GM12878 (cell line): ENCODE data around the gene LIPN. TPM values are rescaled to one million over a fixed set of nuclear protein-coding genes. Genes with fewer than 3 reads are reported as not detected.

Source experiments
- ATAC-seq: fragments of 200-7000 bp; cut with Tn5 transposase; 3 replicates; pipeline ENCODE4 v1.9.1; 2020; ENCODE audit warnings: mild to moderate bottlenecking, moderate library complexity
- BruUV-seq: library from RNA; stranded (reverse); fragments of 400-500 nt; replicated peaks from 2 replicates; lab custom pipeline; 2021; lab: Mats Ljungman, UMichigan
- CTCF ChIA-PET: fragments of 300-600 bp; sonication (Branson Sonifier 250); formaldehyde crosslinking; extraction: SDS; loops from one replicate; lab custom pipeline; 2021; ENCODE audit warnings: inconsistent platforms; lab: Yijun Ruan, JAX
- POLR2A ChIA-PET: fragments of 350-600 bp; formaldehyde crosslinking; extraction: SDS; loops from one replicate; lab custom pipeline; 2021; ENCODE audit warnings: inconsistent platforms; lab: Charles Lee
- RAD21 ChIA-PET: fragments of 300-600 bp; sonication (Branson Sonifier 250); formaldehyde crosslinking; loops from one replicate; lab custom pipeline; 2023; ENCODE audit warnings: antibody characterized with exemption; ENCODE audit not compliant: unreplicated experiment; lab: Charles Lee
- SMC1A ChIA-PET: fragments of 300-600 bp; sonication (Branson Sonifier 250); formaldehyde crosslinking; loops from one replicate; lab custom pipeline; 2023; ENCODE audit not compliant: unreplicated experiment, uncharacterized antibody; lab: Charles Lee
- DNase-seq: peaks from one replicate; pipeline ENCODE4 v3.0.0-alpha.2; 2011; ENCODE audit warnings: low read depth, low spot score
- FAIRE-seq: peaks from 3 replicates; lab custom pipeline; 2011; peaks lifted over from hg19 to GRCh38; lab: Jason Lieb, UNC
- H2AFZ ChIP-seq: 2 replicates; pipeline ENCODE4 v1.6.0; 2011; ENCODE audit warnings: low read depth, low read length, control low read depth; ENCODE audit not compliant: control insufficient read depth
- H3K27ac ChIP-seq: 2 replicates; pipeline ENCODE4 v1.5.1; 2011; ENCODE audit warnings: control low read depth; ENCODE audit not compliant: control insufficient read depth, insufficient read depth
- H3K27me3 ChIP-seq, 2 experiments: replicated peaks in 1 of 2; 2 replicates each; pipeline versions ENCODE4 v1.6.0 to v1.6.1; 2011; ENCODE audit warnings: low read length in 1 of 2; ENCODE audit not compliant: control insufficient read depth in 2 of 2, insufficient read depth in 2 of 2
- H3K36me3 ChIP-seq, 2 experiments: 2 replicates each; pipeline ENCODE4 v1.5.1; 2011; ENCODE audit warnings: low read length in 1 of 2; ENCODE audit not compliant: control insufficient read depth in 2 of 2, insufficient read depth in 2 of 2
- H3K4me1 ChIP-seq: 2 replicates; pipeline ENCODE4 v1.6.1; 2011; ENCODE audit warnings: mild to moderate bottlenecking, low read length, moderate library complexity, mixed read lengths; ENCODE audit not compliant: control insufficient read depth, insufficient read depth
- H3K4me2 ChIP-seq: 2 replicates; pipeline ENCODE4 v1.6.0; 2011; ENCODE audit warnings: control low read depth; ENCODE audit not compliant: control insufficient read depth, insufficient read depth
- H3K4me3 ChIP-seq: fragments of 200-600 bp; sonication (generic); 2 replicates; pipeline ENCODE4 v1.5.1; 2016
- H3K79me2 ChIP-seq: 2 replicates; pipeline ENCODE4 v1.6.0; 2011; ENCODE audit warnings: low read length; ENCODE audit not compliant: control insufficient read depth, insufficient read depth
- H3K9ac ChIP-seq: 2 replicates; pipeline ENCODE4 v1.8.0; 2011; ENCODE audit warnings: low read length, control low read depth, mixed read lengths; ENCODE audit not compliant: control insufficient read depth, insufficient read depth
- H3K9me3 ChIP-seq: replicated peaks from 3 replicates; pipeline ENCODE4 v1.5.1; 2011; ENCODE audit warnings: mild to moderate bottlenecking, low read length; ENCODE audit not compliant: control insufficient read depth, insufficient read depth
- H4K20me1 ChIP-seq: 2 replicates; pipeline ENCODE4 v1.6.0; 2011; ENCODE audit not compliant: control insufficient read depth, insufficient read depth
- CBFB ChIP-seq: IDR thresholded peaks from 2 replicates; pipeline ENCODE4 v1.6.1; 2016; ENCODE audit warnings: antibody characterized with exemption, low read depth
- E2F8 ChIP-seq: fragments of 450-650 bp; IDR thresholded peaks from 2 replicates; pipeline ENCODE4 v1.6.1; 2018; ENCODE audit warnings: mild to moderate bottlenecking, low read depth, moderate library complexity; ENCODE audit not compliant: partially characterized antibody
- MEF2B ChIP-seq: fragments of 450-650 bp; IDR thresholded peaks from 2 replicates; pipeline ENCODE4 v1.6.1; 2018; ENCODE audit warnings: mild to moderate bottlenecking, moderate library complexity; ENCODE audit not compliant: partially characterized antibody, poor library complexity, severe bottlenecking
- NKRF ChIP-seq: fragments of 450-650 bp; conservative IDR thresholded peaks from 2 replicates; pipeline ENCODE4 v1.6.1; 2017; ENCODE audit warnings: mild to moderate bottlenecking, moderate library complexity
- PAX8 ChIP-seq: fragments of 450-650 bp; IDR thresholded peaks from 2 replicates; pipeline ENCODE4 v1.6.1; 2017; ENCODE audit warnings: mild to moderate bottlenecking, moderate library complexity
- SMC3 ChIP-seq: IDR thresholded peaks from 2 replicates; pipeline ENCODE4 v1.6.1; 2011; ENCODE audit warnings: low read length, improper control_type of control experiment, borderline replicate concordance
- SPI1 ChIP-seq: IDR thresholded peaks from 2 replicates; pipeline ENCODE4 v1.6.1; 2011; ENCODE audit warnings: low read depth, mild to moderate bottlenecking, low read length, moderate library complexity, borderline replicate concordance; ENCODE audit not compliant: insufficient read depth
- TCF7 ChIP-seq: IDR thresholded peaks from 2 replicates; pipeline ENCODE4 v1.6.1; 2014; ENCODE audit warnings: antibody characterized with exemption, borderline replicate concordance
- ZBTB4 ChIP-seq: fragments of 450-650 bp; formaldehyde crosslinking; IDR thresholded peaks from 2 replicates; pipeline ENCODE4 v1.4.0; 2022; ENCODE audit warnings: mild to moderate bottlenecking, moderate library complexity
- ZNF622 ChIP-seq: fragments of 450-650 bp; IDR thresholded peaks from 2 replicates; pipeline ENCODE4 v1.6.1; 2017; ENCODE audit warnings: mild to moderate bottlenecking, inconsistent platforms
- ZZZ3 ChIP-seq: IDR thresholded peaks from 2 replicates; pipeline ENCODE4 v1.6.1; 2011; ENCODE audit warnings: low read depth; ENCODE audit not compliant: control insufficient read depth, insufficient read length
- WGBS: methylation state at CpG from one replicate; pipeline ENCODE4 v1.1.6; 2016; ENCODE audit warnings: low lambda C conversion rate; ENCODE audit not compliant: insufficient replicate concordance, insufficient coverage; ENCODE audit errors: missing lambda C conversion rate; 5-methylcytosine and 5-hydroxymethylcytosine counted together
- in situ Hi-C: fragments of 300-500 bp; cut with MboI; formaldehyde crosslinking; loops from 9 replicates; pipeline ENCODE4 v1.14.3; 2018; ENCODE audit warnings: mixed read lengths
- intact Hi-C: fragments of 100-400 bp; cut with micrococcal nuclease; formaldehyde crosslinking; loops from one replicate; pipeline ENCODE4 v1.14.2; 2022; ENCODE audit not compliant: unreplicated experiment
- polyA plus RNA-seq, 11 experiments: library from polyadenylated mRNA; depleted of rRNA in 4 of 11; unstranded in 6 of 11; stranded (reverse) in 5 of 11; fragments of >200 nt; fragmentation: Nextera tagmentation in 4 of 11; fragmentation: Illumina TruSeq in 1 of 11; extraction: Ambion mirVana in 4 of 11; extraction: Trizol in 1 of 11; gene quantifications; 1 replicate in 1 of 11; 2 replicates in 10 of 11; pipeline versions ENCODE4 v1.2.1 to v1.2.3, GENCODE V29; 2011 to 2016; ENCODE audit warnings: inconsistent platforms in 2 of 11, missing spikeins in 2 of 11, low read depth in 1 of 11
- total RNA-seq, 4 experiments: library from RNA; depleted of rRNA in 3 of 4; stranded (reverse); fragments of >200 nt in 3 of 4; fragmentation: Illumina TruSeq in 1 of 4; extraction: Trizol in 1 of 4; gene quantifications; 2 replicates each; pipeline versions ENCODE4 v1.2.1 to v1.2.3, GENCODE V29; 2013 to 2021

LIPN gene
- total and polyA plus RNA-seq, 10 of the 15 experiments (the other 5 are each of a cell fraction or from before 2014, with no cell fraction given) = 0.06 to 0.23 TPM; not detected in 8

DNA sequence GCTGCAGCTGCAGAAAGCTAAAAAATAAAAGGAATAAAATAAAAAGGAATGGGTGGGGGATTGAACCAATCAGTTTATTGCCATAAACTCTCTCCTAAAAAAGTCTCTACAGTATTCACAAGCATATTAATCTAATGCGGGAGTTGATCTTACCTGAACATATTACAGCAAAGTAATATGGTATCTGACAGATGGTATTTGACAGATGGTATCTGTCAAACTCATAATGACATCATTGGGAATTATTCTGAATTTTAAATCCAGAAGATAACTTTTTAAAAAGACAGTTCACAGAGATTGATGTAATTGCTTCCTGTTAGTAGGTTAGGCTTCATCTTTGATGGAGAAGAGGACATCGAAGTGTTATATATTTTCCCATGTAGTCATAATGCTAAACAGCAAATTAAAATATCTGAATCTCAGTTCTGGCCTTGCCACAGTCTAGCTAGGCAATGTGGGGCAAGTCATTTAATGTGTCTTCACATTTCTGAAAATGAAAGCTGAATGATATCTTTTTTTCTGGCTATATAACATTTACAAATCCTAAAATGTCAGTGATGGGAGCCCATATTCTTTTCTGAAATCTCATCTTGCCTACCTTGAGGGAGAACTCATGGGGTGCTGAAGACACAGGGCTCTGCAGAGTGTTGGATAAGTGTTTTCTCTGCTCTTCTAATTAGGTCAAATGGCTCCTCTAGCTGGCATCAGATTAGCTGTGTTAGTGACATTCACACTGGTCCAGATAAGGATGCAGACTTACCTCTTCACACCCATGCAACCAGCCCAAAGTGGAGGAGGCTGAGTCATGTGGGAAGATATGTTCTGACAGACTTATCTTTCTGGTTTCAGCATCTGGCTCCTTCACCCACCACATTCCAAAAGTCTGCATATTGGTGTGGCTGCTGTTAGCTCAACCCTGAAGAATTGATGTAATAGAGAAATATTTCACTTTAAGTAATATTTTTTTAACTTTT lies 40.6 kb downstream of the LIPN start (continued):
- TF ChIP-seq E2F8 (no peak), SPI1 (no peak), CBFB (no peak), ZNF622 (no peak), PAX8 (no peak), SMC3 (no peak), TCF7 (no peak)

DNA sequence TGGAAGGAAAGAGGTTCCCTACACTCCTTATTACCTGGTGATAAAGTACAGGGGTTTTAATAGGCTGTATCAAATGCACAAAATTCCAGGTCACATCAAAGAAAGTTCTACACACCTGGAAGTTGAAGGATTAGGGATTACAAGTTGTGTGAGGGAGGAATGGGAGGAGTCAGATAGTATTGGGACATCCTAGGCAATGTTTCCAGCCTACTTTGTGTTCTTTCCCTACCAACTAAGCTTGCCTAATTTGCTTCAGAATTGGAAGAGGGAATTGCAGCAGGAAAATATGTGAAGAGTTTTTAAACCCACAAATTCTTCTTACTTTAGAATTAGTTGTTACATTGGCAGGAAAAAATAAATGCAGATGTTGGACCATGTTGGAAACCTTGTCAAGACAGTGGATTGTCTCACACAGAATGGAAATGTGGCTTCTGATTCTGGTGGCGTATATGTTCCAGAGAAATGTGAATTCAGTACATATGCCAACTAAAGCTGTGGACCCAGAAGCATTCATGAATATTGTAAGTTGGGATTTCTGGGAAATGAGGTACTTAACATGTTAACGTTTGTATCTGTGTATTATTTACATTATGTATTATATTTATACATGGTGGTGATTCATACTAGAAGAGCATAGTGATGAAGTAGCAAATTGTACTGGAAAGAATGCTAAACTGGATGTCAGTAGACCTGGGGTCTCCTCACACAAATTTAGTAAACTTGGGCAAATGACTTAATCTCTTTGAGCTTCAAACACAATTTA lies 42.9 kb downstream of the LIPN start, which contains the start of gene LIPM:
Gene LIPM (plus strand): TSS at position 208 of the 763 bp plus-strand sequence. CDS start 167 bp downstream, at position 375.
- DNase-seq (no peak), FAIRE-seq (no peak), ATAC-seq (no peak)
- no peak within 1 kb of the TSS for H3K4me3 ChIP-seq
- 37% methylated on average over 2 of the region's 2 CpGs for WGBS
- H3K4me1 ChIP-seq = no peaks in the 10 kb centered on the region
- ChIA-PET POLR2A (no interaction called here), CTCF (interaction anchor here (0.6 kb wide), 1 partner anchor 8 kb away, joined by 3 read pairs; no protein-coding TSS in a partner anchor), RAD21 (interaction anchor here (1.2 kb wide), 1 partner anchor 74 kb away, joined by 4 read pairs; no protein-coding TSS in a partner anchor), SMC1A (no interaction called here)
- in situ Hi-C loops = no loop called here
- intact Hi-C loops = no loop called here
- no peak within 1 kb of the TSS for H3K9ac ChIP-seq
- no peaks in the 10 kb centered on the region for H4K20me1 ChIP-seq
- no peak within 1 kb of the TSS for H3K4me2 ChIP-seq
- BruUV-seq = no TSS peak
- no peak within 1 kb of the TSS for H3K27ac ChIP-seq
- no peaks in the 10 kb centered on the region for H3K79me2 ChIP-seq
- H3K9me3 ChIP-seq = no peaks in the 10 kb centered on the region
- H2AFZ ChIP-seq = no peak within 1 kb of the TSS
- no peaks in the 10 kb centered on the region for H3K36me3 ChIP-seq
- H3K27me3 ChIP-seq = no peaks in the 10 kb centered on the region
- no peak for TF ChIP-seq MEF2B
- TF ChIP-seq ZBTB4 (CRISPR knock-in tag) = no peak
- no peak for TF ChIP-seq NKRF
- TF ChIP-seq ZZZ3 = no peak
